ENCODE measurements around the gene TRIM26.

DNA sequence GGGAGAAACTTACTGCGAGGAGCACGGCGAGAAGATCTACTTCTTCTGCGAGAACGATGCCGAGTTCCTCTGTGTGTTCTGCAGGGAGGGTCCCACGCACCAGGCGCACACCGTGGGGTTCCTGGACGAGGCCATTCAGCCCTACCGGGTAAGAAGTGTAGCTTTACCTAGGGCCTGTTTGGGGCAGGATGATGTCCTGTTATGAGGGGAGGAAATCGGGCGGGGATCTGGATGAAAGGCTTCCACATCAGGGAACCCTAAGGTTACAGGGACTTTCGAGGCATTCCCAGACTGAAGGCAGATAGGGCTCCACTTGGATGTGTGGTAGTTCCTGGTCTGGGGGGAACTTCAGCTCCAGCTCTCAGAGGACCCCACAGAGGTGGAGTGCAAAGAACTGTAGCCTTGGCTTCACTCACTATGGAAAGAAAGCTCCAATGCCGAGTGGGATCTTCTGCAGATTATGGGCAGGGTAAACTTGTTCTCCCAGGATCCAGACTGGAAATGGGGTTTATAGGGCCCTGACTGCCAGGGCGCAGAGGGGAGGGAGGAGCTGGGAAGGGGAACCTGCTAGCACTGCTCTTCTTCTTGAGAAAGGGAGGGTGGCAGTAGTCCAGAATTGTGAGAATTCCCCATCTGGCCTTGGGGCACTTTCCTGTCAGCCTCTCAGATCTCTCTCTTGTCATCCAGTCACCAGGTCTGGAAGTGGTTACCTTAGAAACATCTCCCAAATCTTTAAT, 49.1 kb downstream of the TRIM26 start:
- TF ChIP-seq, protein P1, sequence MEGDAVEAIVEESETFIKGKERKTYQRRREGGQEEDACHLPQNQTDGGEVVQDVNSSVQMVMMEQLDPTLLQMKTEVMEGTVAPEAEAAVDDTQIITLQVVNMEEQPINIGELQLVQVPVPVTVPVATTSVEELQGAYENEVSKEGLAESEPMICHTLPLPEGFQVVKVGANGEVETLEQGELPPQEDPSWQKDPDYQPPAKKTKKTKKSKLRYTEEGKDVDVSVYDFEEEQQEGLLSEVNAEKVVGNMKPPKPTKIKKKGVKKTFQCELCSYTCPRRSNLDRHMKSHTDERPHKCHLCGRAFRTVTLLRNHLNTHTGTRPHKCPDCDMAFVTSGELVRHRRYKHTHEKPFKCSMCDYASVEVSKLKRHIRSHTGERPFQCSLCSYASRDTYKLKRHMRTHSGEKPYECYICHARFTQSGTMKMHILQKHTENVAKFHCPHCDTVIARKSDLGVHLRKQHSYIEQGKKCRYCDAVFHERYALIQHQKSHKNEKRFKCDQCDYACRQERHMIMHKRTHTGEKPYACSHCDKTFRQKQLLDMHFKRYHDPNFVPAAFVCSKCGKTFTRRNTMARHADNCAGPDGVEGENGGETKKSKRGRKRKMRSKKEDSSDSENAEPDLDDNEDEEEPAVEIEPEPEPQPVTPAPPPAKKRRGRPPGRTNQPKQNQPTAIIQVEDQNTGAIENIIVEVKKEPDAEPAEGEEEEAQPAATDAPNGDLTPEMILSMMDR (IDR thresholded peaks at IDR 0.05): no peak
- TF ChIP-seq POLR2A (IDR thresholded peaks at IDR 0.05): no peak
- no peak for TF ChIP-seq POLR2AphosphoS5 (IDR thresholded peaks at IDR 0.05)

All from upper lobe of left lung (tissue), 4 donors.